Fibroblast of gingiva (primary cell): ENCODE results near the gene P2RY10.
"Not testable (repeated sequence)": the region's sequence is repeated elsewhere in the genome, so short reads cannot be mapped to it uniquely, and the experiment has no call there.

Experiments used
- DNase-seq: peaks from one replicate; pipeline ENCODE4 v3.0.0-alpha.2; 2011; ENCODE audit warnings: low read depth

The P2RY10 gene

GRCh38 chrX:78945186-78945912 lies at the start of gene P2RY10:
Gene P2RY10 (plus strand): TSS chrX:78945391. CDS start chrX:78960521, 15,130 bp downstream.
- no peak for DNase-seq

- no peak for DNase-seq
These were observed 22.4 kb upstream of the P2RY10 start for GRCh38 chrX:78922754-78923153.

GRCh38 chrX:78923198-78924015 lies 21.8 kb upstream of the P2RY10 start:
- no peak for DNase-seq

- no peak for DNase-seq
These were observed 13.4 kb upstream of the P2RY10 start for GRCh38 chrX:78931814-78932213.

- DNase-seq, result no peak
These were observed 10.3 kb upstream of the P2RY10 start for GRCh38 chrX:78934866-78935265.

- DNase-seq, result no peak
These were observed 840 bp upstream of the P2RY10 start for GRCh38 chrX:78944351-78944750.

- no peak for DNase-seq
These were observed 1.2 kb downstream of the P2RY10 start for GRCh38 chrX:78946178-78946931.

GRCh38 chrX:78950009-78950835 lies 5.0 kb downstream of the P2RY10 start:
- no peak for DNase-seq

GRCh38 chrX:78957049-78957767 lies 12.0 kb downstream of the P2RY10 start:
- DNase-seq, result no peak

- DNase-seq, result no peak
These were observed 12.6 kb downstream of the P2RY10 start for GRCh38 chrX:78957768-78958130.

- DNase-seq, result no peak
These were observed 13.4 kb downstream of the P2RY10 start for GRCh38 chrX:78958419-78959116.

- DNase-seq, result no peak
These were observed 15.7 kb downstream of the P2RY10 start for GRCh38 chrX:78960888-78961287.

- DNase-seq, result no peak
These were observed 19.4 kb downstream of the P2RY10 start for GRCh38 chrX:78964598-78964997.

GRCh38 chrX:78979789-78980464 lies 34.7 kb downstream of the P2RY10 start:
- peak; percentile 8 for DNase-seq

GRCh38 chrX:78989349-78989748 lies 44.2 kb downstream of the P2RY10 start:
- DNase-seq, result no peak

- no peak for DNase-seq
These were observed 52.8 kb downstream of the P2RY10 start for GRCh38 chrX:78997870-78998558.

- DNase-seq, result not testable (repeated sequence)
These were observed 62.3 kb downstream of the P2RY10 start for GRCh38 chrX:79007540-79007939.
